HG03196 (cell line): ENCODE results near the gene RNFT2.

Experiments used
- ATAC-seq: cut with Tn5 transposase; IDR thresholded peaks from one replicate; pipeline ENCODE4 v1.9.1; 2021; ENCODE audit not compliant: unreplicated experiment

The RNFT2 gene

GRCh38 chr12:116874324-116874995 lies 136.3 kb downstream of the RNFT2 start:
- no peak for ATAC-seq

- ATAC-seq: no peak
These were observed 138.2 kb downstream of the RNFT2 start for GRCh38 chr12:116876151-116876869.

GRCh38 chr12:116878567-116879508 lies 140.7 kb downstream of the RNFT2 start:
- no peak for ATAC-seq

GRCh38 chr12:116879509-116880212 lies 141.5 kb downstream of the RNFT2 start:
- ATAC-seq: no peak

GRCh38 chr12:116880213-116880816 lies 142.2 kb downstream of the RNFT2 start:
- ATAC-seq: no peak

- no peak for ATAC-seq
These were observed 142.8 kb downstream of the RNFT2 start for GRCh38 chr12:116880817-116881324.

- ATAC-seq: no peak
These were observed 143.3 kb downstream of the RNFT2 start, which contains the start of gene HRK for GRCh38 chr12:116881325-116881876. Gene HRK, minus strand, starts transcription at chr12:116881441. Its CDS starts 134 bp downstream, at chr12:116881307.

GRCh38 chr12:116881877-116882507 lies 143.9 kb downstream of the RNFT2 start:
- ATAC-seq: no peak

GRCh38 chr12:116882742-116883141 lies 144.6 kb downstream of the RNFT2 start:
- no peak for ATAC-seq

GRCh38 chr12:116884871-116885270 lies 146.8 kb downstream of the RNFT2 start:
- no peak for ATAC-seq

- ATAC-seq: no peak
These were observed 147.4 kb downstream of the RNFT2 start for GRCh38 chr12:116885491-116885890.

GRCh38 chr12:116887244-116887643 lies 149.1 kb downstream of the RNFT2 start:
- no peak for ATAC-seq

GRCh38 chr12:116887897-116888296 lies 149.8 kb downstream of the RNFT2 start:
- no peak for ATAC-seq

- ATAC-seq: no peak
These were observed 152.2 kb downstream of the RNFT2 start for GRCh38 chr12:116890330-116890729.

GRCh38 chr12:116891019-116891418 lies 152.9 kb downstream of the RNFT2 start:
- ATAC-seq: no peak

GRCh38 chr12:116892349-116893140 lies 154.4 kb downstream of the RNFT2 start:
- ATAC-seq: no peak

GRCh38 chr12:116894913-116895312 lies 156.8 kb downstream of the RNFT2 start:
- no peak for ATAC-seq

GRCh38 chr12:116896411-116896924 lies 158.4 kb downstream of the RNFT2 start:
- no peak for ATAC-seq
